Measurements from ENCODE around the gene SORBS2. TPM values are rescaled to one million over a fixed set of nuclear protein-coding genes. Genes with fewer than 3 reads are reported as not detected.

Gene SORBS2
- total RNA-seq, 2 donors from 2014 or later = 7.0 to 13.8 TPM

GRCh38 chr4:185666156-185666555, 145.8 kb downstream of the SORBS2 start:
- Mint-ChIP-seq H3K4me1 (peaks cover 17% of the 10 kb centered on the region), H3K36me3 (ENCODE audit: low read depth) (no peaks in the 10 kb centered on the region), H3K27ac (no peak overlapping the region), H3K4me3 (no peak overlapping the region), H3K9me3 (no peaks in the 10 kb centered on the region), H3K27me3 (ENCODE audit: insufficient read depth) (no peaks in the 10 kb centered on the region)
- no peak for TF ChIP-seq CTCF (conservative IDR thresholded peaks at IDR 0.05)
- H3K27ac ChIP-seq (ENCODE audit: low read depth, low read length) = no peak overlapping the region
- H3K36me3 ChIP-seq (ENCODE audit: control insufficient read depth, insufficient read depth, low read length) = no peaks in the 10 kb centered on the region
- H3K4me3 ChIP-seq (ENCODE audit: low read length) = no peak overlapping the region
- 91 to 94% methylated on average over 5 to 6 of the region's 6 CpGs for WGBS, 2 experiments (ENCODE audit: insufficient coverage in 1 of 2, insufficient read length in 1 of 2)
- no peak for DNase-seq
- no peak overlapping the region for H3K9ac ChIP-seq (ENCODE audit: extremely low read depth, low read length, poor library complexity, severe bottlenecking)
- no peaks in the 10 kb centered on the region for H3K27me3 ChIP-seq (ENCODE audit: control insufficient read depth, insufficient read depth, low read length, poor library complexity, severe bottlenecking)
- no peaks in the 10 kb centered on the region for H3K9me3 ChIP-seq (ENCODE audit: control insufficient read depth, low read length)
- H3K4me1 ChIP-seq (ENCODE audit: control insufficient read depth, insufficient read depth, low read length) = peaks cover 7% of the 10 kb centered on the region

GRCh38 chr4:185665655-185666054, 146.3 kb downstream of the SORBS2 start:
- Mint-ChIP-seq H3K4me1 (peaks cover 17% of the 10 kb centered on the region), H3K4me3 (no peak overlapping the region), H3K27me3 (ENCODE audit: insufficient read depth) (no peaks in the 10 kb centered on the region), H3K9me3 (no peaks in the 10 kb centered on the region), H3K27ac (no peak overlapping the region), H3K36me3 (ENCODE audit: low read depth) (no peaks in the 10 kb centered on the region)
- H3K27ac ChIP-seq (ENCODE audit: low read depth, low read length) = no peak overlapping the region
- H3K4me1 ChIP-seq (ENCODE audit: control insufficient read depth, insufficient read depth, low read length) = peaks cover 7% of the 10 kb centered on the region
- no peak overlapping the region for H3K4me3 ChIP-seq (ENCODE audit: low read length)
- WGBS, 2 experiments (ENCODE audit: insufficient coverage in 1 of 2, insufficient read length in 1 of 2) = 88 to 89% methylated on average over 7 to 11 of the region's 11 CpGs
- DNase-seq = peak; percentile 46
- H3K27me3 ChIP-seq (ENCODE audit: control insufficient read depth, insufficient read depth, low read length, poor library complexity, severe bottlenecking) = no peaks in the 10 kb centered on the region
- H3K9me3 ChIP-seq (ENCODE audit: control insufficient read depth, low read length) = no peaks in the 10 kb centered on the region
- H3K36me3 ChIP-seq (ENCODE audit: control insufficient read depth, insufficient read depth, low read length) = no peaks in the 10 kb centered on the region
- H3K9ac ChIP-seq (ENCODE audit: extremely low read depth, low read length, poor library complexity, severe bottlenecking) = no peak overlapping the region
- TF ChIP-seq CTCF (conservative IDR thresholded peaks at IDR 0.05) = no peak

- Histone ChIP-seq H3K27me3 (ENCODE audit: control insufficient read depth, insufficient read depth, low read length, poor library complexity, severe bottlenecking) (no peaks in the 10 kb centered on the region), H3K36me3 (ENCODE audit: control insufficient read depth, insufficient read depth, low read length) (no peaks in the 10 kb centered on the region)
- no peaks in the 10 kb centered on the region for H3K9me3 Mint-ChIP-seq
Measured at GRCh38 chr4:185664481-185664880, 147.5 kb downstream of the SORBS2 start.

More at GRCh38 chr4:185664481-185664880, 147.5 kb downstream of the SORBS2 start:
- no peak overlapping the region for H3K27ac Mint-ChIP-seq
- no peaks in the 10 kb centered on the region for H3K9me3 ChIP-seq (ENCODE audit: control insufficient read depth, low read length)
- H3K27ac ChIP-seq (ENCODE audit: low read depth, low read length) = no peak overlapping the region
- no peaks in the 10 kb centered on the region for H3K36me3 Mint-ChIP-seq (ENCODE audit: low read depth)
- H3K9ac ChIP-seq (ENCODE audit: extremely low read depth, low read length, poor library complexity, severe bottlenecking) = no peak overlapping the region
- H3K4me1 ChIP-seq (ENCODE audit: control insufficient read depth, insufficient read depth, low read length) = peaks cover 7% of the 10 kb centered on the region
- peaks cover 17% of the 10 kb centered on the region for H3K4me1 Mint-ChIP-seq
- TF ChIP-seq CTCF (conservative IDR thresholded peaks at IDR 0.05) = no peak
- no peaks in the 10 kb centered on the region for H3K27me3 Mint-ChIP-seq (ENCODE audit: insufficient read depth)
- WGBS, 2 experiments (ENCODE audit: insufficient coverage in 1 of 2, insufficient read length in 1 of 2) = 94% methylated on average over 4 of the region's 4 CpGs; no CpG with 5 or more reads in 1 of the 2 experiments
- DNase-seq = no peak
- H3K4me3 ChIP-seq (ENCODE audit: low read length) = no peak overlapping the region
- no peak overlapping the region for H3K4me3 Mint-ChIP-seq

Measured in endodermal cell (in vitro differentiated cells).